NAMALWA (cell line): ENCODE measurements around the gene SLC26A4.

Experiments
- DNase-seq: peaks from one replicate; pipeline ENCODE4 v3.0.0-alpha.2; 2015; ENCODE audit warnings: low spot score

Gene SLC26A4

DNA sequence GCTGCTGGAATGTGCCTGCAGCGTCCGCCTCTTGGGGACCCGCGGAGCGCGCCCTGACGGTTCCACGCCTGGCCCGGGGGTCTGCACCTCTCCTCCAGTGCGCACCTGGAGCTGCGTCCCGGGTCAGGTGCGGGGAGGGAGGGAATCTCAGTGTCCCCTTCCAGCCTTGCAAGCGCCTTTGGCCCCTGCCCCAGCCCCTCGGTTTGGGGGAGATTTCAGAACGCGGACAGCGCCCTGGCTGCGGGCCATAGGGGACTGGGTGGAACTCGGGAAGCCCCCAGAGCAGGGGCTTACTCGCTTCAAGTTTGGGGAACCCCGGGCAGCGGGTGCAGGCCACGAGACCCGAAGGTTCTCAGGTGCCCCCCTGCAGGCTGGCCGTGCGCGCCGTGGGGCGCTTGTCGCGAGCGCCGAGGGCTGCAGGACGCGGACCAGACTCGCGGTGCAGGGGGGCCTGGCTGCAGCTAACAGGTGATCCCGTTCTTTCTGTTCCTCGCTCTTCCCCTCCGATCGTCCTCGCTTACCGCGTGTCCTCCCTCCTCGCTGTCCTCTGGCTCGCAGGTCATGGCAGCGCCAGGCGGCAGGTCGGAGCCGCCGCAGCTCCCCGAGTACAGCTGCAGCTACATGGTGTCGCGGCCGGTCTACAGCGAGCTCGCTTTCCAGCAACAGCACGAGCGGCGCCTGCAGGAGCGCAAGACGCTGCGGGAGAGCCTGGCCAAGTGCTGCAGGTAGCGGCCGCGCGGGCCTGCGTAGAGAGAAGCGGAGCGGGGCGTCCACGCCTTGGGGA lies 645 bp downstream of the SLC26A4 start:
- no peak for DNase-seq

GRCh38 chr7:107661865-107662379 lies 1.3 kb downstream of the SLC26A4 start:
- no peak for DNase-seq

- no peak for DNase-seq
Observed at GRCh38 chr7:107663196-107663595, 2.6 kb downstream of the SLC26A4 start.

GRCh38 chr7:107666790-107667189 lies 6.2 kb downstream of the SLC26A4 start:
- DNase-seq: no peak

DNA sequence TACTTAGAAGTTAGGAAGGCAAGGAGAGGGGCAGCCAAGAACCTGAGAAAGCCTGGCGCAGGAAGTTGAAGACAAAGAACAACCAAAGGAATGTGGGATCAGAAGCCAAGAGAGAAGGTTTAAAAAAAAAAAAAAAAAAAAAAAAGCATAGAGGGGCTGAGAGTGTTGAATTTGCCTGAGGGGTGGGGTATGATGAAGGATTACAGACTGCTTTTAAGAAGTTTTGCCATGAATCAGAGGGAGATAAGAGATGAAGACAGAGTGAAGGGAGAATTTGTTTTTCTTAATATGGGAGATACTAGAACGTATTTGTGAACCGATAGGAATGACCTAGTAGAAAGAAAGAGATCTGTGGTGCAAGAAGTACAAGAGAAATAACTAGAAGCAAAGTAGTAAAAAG lies 6.7 kb downstream of the SLC26A4 start:
- no peak for DNase-seq

- no peak for DNase-seq
Observed at GRCh38 chr7:107668296-107668695, 7.7 kb downstream of the SLC26A4 start.

DNA sequence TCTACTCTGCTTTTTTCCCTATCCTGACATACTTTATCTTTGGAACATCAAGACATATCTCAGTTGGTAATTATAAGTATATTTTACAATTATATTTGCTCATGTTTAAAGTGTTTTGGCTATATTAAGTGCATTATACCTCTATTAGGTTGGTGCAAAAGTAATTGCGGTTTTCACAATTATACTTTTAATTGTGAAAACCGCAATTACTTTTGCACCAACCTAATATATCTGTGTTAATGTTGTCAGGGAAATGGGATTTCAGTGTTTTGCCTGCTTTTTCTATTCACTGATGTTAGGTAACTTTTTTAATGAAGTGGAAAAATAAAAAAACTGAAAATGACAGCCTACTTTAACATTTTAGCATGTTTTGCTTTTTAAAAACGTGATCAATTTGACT lies 11.6 kb downstream of the SLC26A4 start:
- DNase-seq: no peak

- no peak for DNase-seq
Observed at GRCh38 chr7:107676249-107676648, 15.6 kb downstream of the SLC26A4 start.

DNA sequence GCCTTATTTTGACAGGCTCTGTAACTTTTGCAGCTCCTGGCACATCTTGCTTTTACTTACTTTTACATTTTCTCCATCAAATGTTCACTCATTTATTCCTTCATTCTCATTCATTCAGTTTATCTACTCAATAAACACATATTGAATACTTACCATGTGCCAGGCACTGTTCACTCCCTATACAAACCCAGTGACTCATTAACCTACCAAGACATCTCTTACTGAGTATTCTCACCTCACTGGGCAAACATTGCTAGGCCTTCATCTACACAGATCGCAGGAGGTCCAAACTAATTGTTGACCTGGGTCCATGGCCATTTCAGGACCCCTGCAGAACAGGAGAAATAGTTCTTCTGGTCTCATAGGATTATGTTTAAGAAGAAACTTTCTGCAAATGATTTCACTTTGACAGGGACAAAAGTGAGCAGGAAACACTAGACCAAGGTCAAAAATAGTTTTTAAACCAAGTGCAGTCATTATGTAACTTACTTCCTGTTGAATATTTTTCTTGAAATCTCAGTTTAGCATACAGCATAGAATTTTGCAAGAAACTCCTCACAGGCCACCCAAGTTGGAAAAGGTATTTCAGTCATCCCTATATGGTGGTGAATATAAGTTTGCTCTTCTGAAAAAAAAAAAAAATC lies 17.6 kb downstream of the SLC26A4 start:
- DNase-seq: peak; percentile 15

DNA sequence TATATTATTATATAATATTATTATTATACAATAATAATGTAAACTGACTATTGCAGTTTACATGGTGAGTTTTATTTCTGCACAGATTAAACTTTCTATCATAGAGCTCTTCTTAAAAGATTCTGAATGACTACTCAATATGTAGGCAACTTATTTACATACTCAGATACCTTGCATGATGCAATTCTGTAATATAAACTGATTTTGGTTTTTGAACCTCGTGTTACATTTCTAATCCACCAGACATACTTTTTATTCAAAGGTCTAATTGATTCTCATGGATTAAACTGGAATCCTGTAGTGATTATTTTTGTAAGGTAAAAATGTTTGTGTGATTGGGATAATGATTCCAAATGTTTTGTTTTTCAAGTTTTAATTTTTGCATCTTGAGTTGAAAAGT lies 19.9 kb downstream of the SLC26A4 start:
- DNase-seq: no peak

- no peak for DNase-seq
Observed at GRCh38 chr7:107682886-107683285, 22.3 kb downstream of the SLC26A4 start.

- no peak for DNase-seq
Observed at GRCh38 chr7:107684287-107684686, 23.7 kb downstream of the SLC26A4 start.

DNA sequence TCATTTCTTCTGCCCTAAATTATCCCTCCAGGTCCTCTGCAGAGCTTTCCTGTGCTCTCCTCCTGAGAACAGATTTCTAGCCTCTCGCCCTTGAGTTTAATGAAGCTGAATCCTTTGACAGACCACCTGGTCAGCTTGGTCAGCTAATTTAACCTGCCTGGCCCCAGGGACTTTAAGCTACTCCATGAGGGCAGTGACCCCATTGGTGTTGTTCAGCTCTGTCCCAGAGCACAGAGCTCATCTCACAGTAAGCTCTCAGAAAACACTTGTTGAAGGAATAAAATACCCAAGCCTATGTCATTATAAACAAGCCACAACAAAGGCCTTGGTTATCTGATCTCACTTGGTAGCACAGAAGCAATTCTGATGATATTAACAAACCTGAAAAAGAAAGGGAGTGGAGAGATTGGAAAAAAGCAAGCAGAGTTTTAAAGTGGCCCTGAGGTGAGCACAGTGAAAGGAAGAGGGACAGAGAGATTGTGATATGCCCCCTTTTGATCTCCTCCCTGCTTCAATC lies 24.4 kb downstream of the SLC26A4 start:
- DNase-seq: no peak

DNA sequence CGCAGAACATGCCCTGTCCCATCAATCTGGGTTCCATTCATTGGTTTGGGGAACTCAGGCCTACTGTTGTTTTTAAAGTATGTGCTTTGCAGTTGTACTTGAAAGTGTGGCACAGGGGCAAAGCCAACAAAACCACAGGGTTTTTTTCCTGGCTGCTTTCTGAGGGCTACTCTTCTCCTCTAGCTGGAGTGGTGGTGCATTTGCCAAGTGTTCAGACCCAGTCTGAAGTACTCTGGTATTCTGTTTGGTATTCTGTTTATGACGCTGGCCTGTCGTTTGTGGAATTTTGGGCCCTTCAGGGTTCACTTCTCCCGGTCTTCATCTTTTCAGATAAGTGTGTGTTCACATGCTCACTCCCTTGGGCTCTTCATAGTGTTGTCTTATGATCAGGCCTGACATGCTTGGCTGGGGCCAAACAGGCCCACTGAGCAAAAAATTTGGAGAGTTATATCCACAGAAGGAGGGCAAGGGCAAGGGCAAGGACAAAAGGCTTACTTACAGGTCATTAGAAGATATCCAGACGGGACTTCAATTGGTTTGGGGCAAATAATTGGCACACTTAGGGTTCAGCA lies 26.3 kb downstream of the SLC26A4 start:
- no peak for DNase-seq

- no peak for DNase-seq
Observed at GRCh38 chr7:107687656-107688055, 27.0 kb downstream of the SLC26A4 start.

GRCh38 chr7:107689553-107689952 lies 28.9 kb downstream of the SLC26A4 start:
- DNase-seq: no peak

GRCh38 chr7:107690084-107690483 lies 29.5 kb downstream of the SLC26A4 start:
- no peak for DNase-seq

- no peak for DNase-seq
Observed at GRCh38 chr7:107690611-107691010, 30.0 kb downstream of the SLC26A4 start.

GRCh38 chr7:107691716-107692115 lies 31.1 kb downstream of the SLC26A4 start:
- DNase-seq: no peak

- DNase-seq: no peak
Observed at GRCh38 chr7:107692501-107692900, 31.9 kb downstream of the SLC26A4 start.

DNA sequence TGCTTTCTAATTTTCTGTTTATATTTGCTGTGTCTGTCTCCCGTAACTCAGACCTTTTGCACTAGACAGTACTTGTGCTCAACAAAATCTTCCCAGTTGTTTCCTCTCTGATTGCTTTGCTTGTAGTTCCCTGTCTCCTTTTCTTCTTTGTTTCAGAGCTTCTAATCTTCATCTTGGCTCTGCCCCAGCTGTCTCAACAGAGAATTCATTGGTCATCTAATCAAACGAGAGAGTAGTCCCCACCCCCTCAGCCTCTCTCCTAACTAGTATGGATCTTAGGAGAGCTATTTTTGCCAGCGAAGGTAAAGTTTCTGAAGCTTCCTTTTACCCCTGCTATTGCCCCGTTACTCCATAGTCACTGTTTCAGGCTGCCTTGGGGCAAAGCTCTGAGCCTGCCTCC lies 32.8 kb downstream of the SLC26A4 start:
- no peak for DNase-seq

DNA sequence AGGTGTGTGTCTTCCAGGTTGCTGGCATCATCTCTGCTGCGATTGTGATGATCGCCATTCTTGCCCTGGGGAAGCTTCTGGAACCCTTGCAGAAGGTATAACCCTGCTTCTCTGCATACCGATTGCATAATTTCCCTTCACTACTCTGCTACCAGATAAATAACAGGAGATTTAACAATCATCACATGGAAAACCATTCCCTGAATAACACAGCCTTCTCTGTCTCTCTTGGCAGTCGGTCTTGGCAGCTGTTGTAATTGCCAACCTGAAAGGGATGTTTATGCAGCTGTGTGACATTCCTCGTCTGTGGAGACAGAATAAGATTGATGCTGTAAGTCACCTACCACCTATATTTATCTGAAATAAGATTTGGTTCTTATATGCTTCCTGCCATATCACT lies 33.8 kb downstream of the SLC26A4 start:
- DNase-seq: no peak

- DNase-seq: no peak
Observed at GRCh38 chr7:107696330-107696946, 35.8 kb downstream of the SLC26A4 start.
